SK-N-SH treated with all-trans-retinoic acid at 6 μM for 48 hours (cell line): Measurements from ENCODE around the gene TMA7B.

ENCODE experiments used
- ATAC-seq: fragments of 200-7000 bp; cut with Tn5 transposase; 3 replicates; pipeline ENCODE4 v1.9.1; 2020; ENCODE audit warnings: mild to moderate bottlenecking, moderate library complexity
- ARNTL ChIP-seq: fragments of 450-650 bp; formaldehyde crosslinking; IDR thresholded peaks from 2 replicates; pipeline ENCODE4 v1.5.0; 2020; ENCODE audit warnings: low read depth, mild to moderate bottlenecking, moderate library complexity, borderline replicate concordance
- BACH2 ChIP-seq: fragments of 250-450 bp; sonication (Bioruptor Pico); IDR thresholded peaks from 2 replicates; pipeline ENCODE4 v1.9.0; 2021; ENCODE audit warnings: mild to moderate bottlenecking, borderline replicate concordance
- CREB5 ChIP-seq: fragments of 250-450 bp; sonication (Bioruptor Pico); IDR thresholded peaks from 2 replicates; pipeline ENCODE4 v1.5.1; 2020; ENCODE audit warnings: low read depth, mild to moderate bottlenecking, moderate library complexity
- CSDC2 ChIP-seq: fragments of 250-450 bp; sonication (Bioruptor Pico); IDR thresholded peaks from 2 replicates; pipeline ENCODE4 v1.5.0; 2020; ENCODE audit warnings: mild to moderate bottlenecking, moderate library complexity
- CSRNP3 ChIP-seq: fragments of 250-450 bp; sonication (Bioruptor Pico); IDR thresholded peaks from 2 replicates; pipeline ENCODE4 v1.5.1; 2021; ENCODE audit warnings: mild to moderate bottlenecking, moderate library complexity
- ESRRG ChIP-seq: fragments of 250-450 bp; sonication (Bioruptor Pico); IDR thresholded peaks from 2 replicates; pipeline ENCODE4 v1.6.1; 2021; ENCODE audit warnings: mild to moderate bottlenecking
- GLIS3 ChIP-seq: fragments of 250-450 bp; sonication (Bioruptor Pico); IDR thresholded peaks from 2 replicates; pipeline ENCODE4 v1.5.0; 2020; ENCODE audit warnings: mild to moderate bottlenecking, moderate library complexity
- ISL1 ChIP-seq: fragments of 250-450 bp; sonication (Bioruptor Pico); IDR thresholded peaks from 2 replicates; pipeline ENCODE4 v2.1.2; 2022; ENCODE audit warnings: mild to moderate bottlenecking, moderate library complexity
- PATZ1 ChIP-seq: fragments of 250-450 bp; sonication (Bioruptor Pico); IDR thresholded peaks from 2 replicates; pipeline ENCODE4 v1.8.0; 2020; ENCODE audit warnings: mild to moderate bottlenecking, moderate library complexity, borderline replicate concordance
- POU6F1 ChIP-seq: fragments of 250-450 bp; sonication (Bioruptor Pico); IDR thresholded peaks from 2 replicates; pipeline ENCODE4 v1.8.0; 2021; ENCODE audit warnings: low read depth, mild to moderate bottlenecking, moderate library complexity, borderline replicate concordance
- PPARA ChIP-seq: fragments of 250-450 bp; sonication (Bioruptor Pico); IDR thresholded peaks from 2 replicates; pipeline ENCODE4 v1.5.0; 2020; ENCODE audit warnings: mild to moderate bottlenecking, borderline replicate concordance
- RARB ChIP-seq: fragments of 250-450 bp; sonication (Bioruptor Pico); IDR thresholded peaks from 2 replicates; pipeline ENCODE4 v1.8.0; 2021; ENCODE audit warnings: mild to moderate bottlenecking, moderate library complexity
- SNAI2 ChIP-seq: fragments of 250-450 bp; sonication (Bioruptor Pico); IDR thresholded peaks from 2 replicates; pipeline ENCODE4 v1.5.0; 2020; ENCODE audit warnings: mild to moderate bottlenecking, moderate library complexity
- TCF4 ChIP-seq: fragments of 250-450 bp; sonication (Bioruptor Pico); IDR thresholded peaks from 2 replicates; pipeline ENCODE4 v1.8.0; 2021; ENCODE audit warnings: mild to moderate bottlenecking, moderate library complexity, borderline replicate concordance
- TOX ChIP-seq: fragments of 250-450 bp; sonication (Bioruptor Pico); IDR thresholded peaks from 2 replicates; pipeline ENCODE4 v1.8.0; 2021; ENCODE audit warnings: mild to moderate bottlenecking, moderate library complexity, borderline replicate concordance
- TSHZ2 ChIP-seq: fragments of 250-450 bp; sonication (Bioruptor Pico); IDR thresholded peaks from 2 replicates; pipeline ENCODE4 v1.5.0; 2020; ENCODE audit warnings: mild to moderate bottlenecking, moderate library complexity
- ZFP3 ChIP-seq: fragments of 250-450 bp; sonication (Bioruptor Pico); IDR thresholded peaks from 2 replicates; pipeline ENCODE4 v1.5.0; 2020; ENCODE audit warnings: mild to moderate bottlenecking, moderate library complexity
- ZFP30 ChIP-seq: fragments of 450-650 bp; formaldehyde crosslinking; IDR thresholded peaks from 2 replicates; pipeline ENCODE4 v1.5.0; 2022; ENCODE audit warnings: mild to moderate bottlenecking, moderate library complexity
- ZNF565 ChIP-seq: fragments of 450-650 bp; formaldehyde crosslinking; conservative IDR thresholded peaks from 2 replicates; pipeline ENCODE4 v1.5.0; 2020; ENCODE audit warnings: low read depth, mild to moderate bottlenecking, moderate library complexity
- ZNF70 ChIP-seq: fragments of 450-650 bp; formaldehyde crosslinking; IDR thresholded peaks from 2 replicates; pipeline ENCODE4 v1.5.0; 2020; ENCODE audit warnings: mild to moderate bottlenecking, moderate library complexity
- ZNF8 ChIP-seq: fragments of 450-650 bp; formaldehyde crosslinking; IDR thresholded peaks from 2 replicates; pipeline ENCODE4 v1.5.0; 2020; ENCODE audit warnings: mild to moderate bottlenecking, moderate library complexity

Gene TMA7B

GRCh38 chr22:39962071-39962470 is 1.9 kb downstream of the TMA7B start:
- no peak for TF ChIP-seq PPARA (CRISPR knock-in tag)
- TF ChIP-seq ZNF70 (CRISPR knock-in tag): no peak
- TF ChIP-seq SNAI2: no peak
- no peak for TF ChIP-seq ZFP3 (CRISPR knock-in tag)
- TF ChIP-seq TSHZ2 (CRISPR knock-in tag): no peak
- no peak for TF ChIP-seq BACH2
- no peak for TF ChIP-seq PATZ1
- no peak for TF ChIP-seq RARB (CRISPR knock-in tag)
- TF ChIP-seq TOX (CRISPR knock-in tag): no peak
- TF ChIP-seq CREB5 (CRISPR knock-in tag): no peak
- no peak for TF ChIP-seq POU6F1 (CRISPR knock-in tag)
- no peak for TF ChIP-seq ARNTL
- no peak for TF ChIP-seq ZFP30 (CRISPR knock-in tag)
- TF ChIP-seq CSDC2: no peak
- no peak for TF ChIP-seq ESRRG (CRISPR knock-in tag)
- no peak for TF ChIP-seq ISL1 (CRISPR knock-in tag)
- TF ChIP-seq ZNF565 (CRISPR knock-in tag): no peak
- TF ChIP-seq TCF4 (CRISPR knock-in tag): no peak
- no peak for ATAC-seq

- no peak for ATAC-seq
- no peak for TF ChIP-seq ARNTL
Measured at GRCh38 chr22:39965748-39966147, 5.6 kb downstream of the TMA7B start.

GRCh38 chr22:39966470-39966869 is 6.3 kb downstream of the TMA7B start:
- TF ChIP-seq ZNF8 (CRISPR knock-in tag) (no peak), ZNF70 (CRISPR knock-in tag) (no peak), PPARA (CRISPR knock-in tag) (no peak)
- ATAC-seq: no peak

GRCh38 chr22:39967103-39967829 is 7.1 kb downstream of the TMA7B start:
- ATAC-seq: no peak
- TF ChIP-seq CSRNP3 (no peak), TOX (CRISPR knock-in tag) (no peak), ARNTL (no peak), RARB (CRISPR knock-in tag) (no peak), CSDC2 (no peak), PATZ1 (no peak), CREB5 (CRISPR knock-in tag) (no peak), ZFP3 (CRISPR knock-in tag) (no peak), GLIS3 (no peak), ZNF8 (CRISPR knock-in tag) (no peak), ZNF565 (CRISPR knock-in tag) (no peak)
